GM12878 (cell line): ENCODE measurements around the gene FAM229B. TPM values are rescaled to one million over a fixed set of nuclear protein-coding genes. Genes with fewer than 3 reads are reported as not detected.

Experiments
- ATAC-seq: fragments of 200-7000 bp; cut with Tn5 transposase; 3 replicates; pipeline ENCODE4 v1.9.1; 2020; ENCODE audit warnings: mild to moderate bottlenecking, moderate library complexity
- BruUV-seq: library from RNA; stranded (reverse); fragments of 400-500 nt; replicated peaks from 2 replicates; lab custom pipeline; 2021; lab: Mats Ljungman, UMichigan
- CTCF ChIA-PET: fragments of 300-600 bp; sonication (Branson Sonifier 250); formaldehyde crosslinking; extraction: SDS; loops from one replicate; lab custom pipeline; 2021; ENCODE audit warnings: inconsistent platforms; lab: Yijun Ruan, JAX
- POLR2A ChIA-PET: fragments of 350-600 bp; formaldehyde crosslinking; extraction: SDS; loops from one replicate; lab custom pipeline; 2021; ENCODE audit warnings: inconsistent platforms; lab: Charles Lee
- RAD21 ChIA-PET: fragments of 300-600 bp; sonication (Branson Sonifier 250); formaldehyde crosslinking; loops from one replicate; lab custom pipeline; 2023; ENCODE audit warnings: antibody characterized with exemption; ENCODE audit not compliant: unreplicated experiment; lab: Charles Lee
- SMC1A ChIA-PET: fragments of 300-600 bp; sonication (Branson Sonifier 250); formaldehyde crosslinking; loops from one replicate; lab custom pipeline; 2023; ENCODE audit not compliant: unreplicated experiment, uncharacterized antibody; lab: Charles Lee
- DNase-seq: peaks from one replicate; pipeline ENCODE4 v3.0.0-alpha.2; 2011; ENCODE audit warnings: low read depth, low spot score
- FAIRE-seq: peaks from 3 replicates; lab custom pipeline; 2011; peaks lifted over from hg19 to GRCh38; lab: Jason Lieb, UNC
- H2AFZ ChIP-seq: 2 replicates; pipeline ENCODE4 v1.6.0; 2011; ENCODE audit warnings: low read depth, low read length, control low read depth; ENCODE audit not compliant: control insufficient read depth
- H3K27ac ChIP-seq: 2 replicates; pipeline ENCODE4 v1.5.1; 2011; ENCODE audit warnings: control low read depth; ENCODE audit not compliant: control insufficient read depth, insufficient read depth
- H3K27me3 ChIP-seq, 2 experiments: replicated peaks in 1 of 2; 2 replicates each; pipeline versions ENCODE4 v1.6.0 to v1.6.1; 2011; ENCODE audit warnings: low read length in 1 of 2; ENCODE audit not compliant: control insufficient read depth in 2 of 2, insufficient read depth in 2 of 2
- H3K36me3 ChIP-seq, 2 experiments: 2 replicates each; pipeline ENCODE4 v1.5.1; 2011; ENCODE audit warnings: low read length in 1 of 2; ENCODE audit not compliant: control insufficient read depth in 2 of 2, insufficient read depth in 2 of 2
- H3K4me1 ChIP-seq: 2 replicates; pipeline ENCODE4 v1.6.1; 2011; ENCODE audit warnings: mild to moderate bottlenecking, low read length, moderate library complexity, mixed read lengths; ENCODE audit not compliant: control insufficient read depth, insufficient read depth
- H3K4me2 ChIP-seq: 2 replicates; pipeline ENCODE4 v1.6.0; 2011; ENCODE audit warnings: control low read depth; ENCODE audit not compliant: control insufficient read depth, insufficient read depth
- H3K4me3 ChIP-seq: fragments of 200-600 bp; sonication (generic); 2 replicates; pipeline ENCODE4 v1.5.1; 2016
- H3K79me2 ChIP-seq: 2 replicates; pipeline ENCODE4 v1.6.0; 2011; ENCODE audit warnings: low read length; ENCODE audit not compliant: control insufficient read depth, insufficient read depth
- H3K9ac ChIP-seq: 2 replicates; pipeline ENCODE4 v1.8.0; 2011; ENCODE audit warnings: low read length, control low read depth, mixed read lengths; ENCODE audit not compliant: control insufficient read depth, insufficient read depth
- H3K9me3 ChIP-seq: replicated peaks from 3 replicates; pipeline ENCODE4 v1.5.1; 2011; ENCODE audit warnings: mild to moderate bottlenecking, low read length; ENCODE audit not compliant: control insufficient read depth, insufficient read depth
- H4K20me1 ChIP-seq: 2 replicates; pipeline ENCODE4 v1.6.0; 2011; ENCODE audit not compliant: control insufficient read depth, insufficient read depth
- EED ChIP-seq: sonication (generic); IDR thresholded peaks from 2 replicates; pipeline ENCODE4 v1.6.1; 2016; ENCODE audit warnings: antibody characterized with exemption, low read depth
- EGR1 ChIP-seq, 2 experiments: IDR thresholded peaks; 1 replicate in 1 of 2; 2 replicates in 1 of 2; pipeline ENCODE4 v1.6.1; 2011 to 2012; ENCODE audit warnings: low read depth in 2 of 2, low read length in 2 of 2, borderline replicate concordance in 1 of 2, mild to moderate bottlenecking in 1 of 2, moderate library complexity in 1 of 2
- FOS ChIP-seq: IDR thresholded peaks from 3 replicates; pipeline ENCODE4 v1.6.1; 2011; ENCODE audit warnings: borderline replicate concordance; ENCODE audit not compliant: insufficient read length; ENCODE audit errors: extremely low read depth
- KAT2A ChIP-seq: conservative IDR thresholded peaks from 2 replicates; pipeline ENCODE4 v1.6.1; 2011; ENCODE audit warnings: low read depth, low read length; ENCODE audit not compliant: control insufficient read depth
- MXI1 ChIP-seq: fragments of 150-350 bp; IDR thresholded peaks from 2 replicates; pipeline ENCODE4 v1.6.1; 2011; ENCODE audit warnings: low read depth, mild to moderate bottlenecking, inconsistent platforms, low read length, improper control_type of control experiment
- RELA ChIP-seq: fragments of 450-650 bp; IDR thresholded peaks from 2 replicates; pipeline ENCODE4 v1.8.0; 2014; ENCODE audit warnings: borderline replicate concordance; ENCODE audit not compliant: partially characterized antibody
- SMARCA5 ChIP-seq: fragments of 450-650 bp; IDR thresholded peaks from 2 replicates; pipeline ENCODE4 v1.6.1; 2017; ENCODE audit warnings: mild to moderate bottlenecking
- TAF1 ChIP-seq: IDR thresholded peaks from 2 replicates; pipeline ENCODE4 v1.6.1; 2011; ENCODE audit warnings: mild to moderate bottlenecking, low read depth, low read length, borderline replicate concordance
- TARDBP ChIP-seq: IDR thresholded peaks from 2 replicates; pipeline ENCODE4 v1.6.1; 2016; ENCODE audit warnings: borderline replicate concordance
- ZBED1 ChIP-seq: IDR thresholded peaks from 2 replicates; pipeline ENCODE4 v1.6.1; 2016; ENCODE audit warnings: borderline replicate concordance
- ZBTB40 ChIP-seq: fragments of 450-650 bp; IDR thresholded peaks from 2 replicates; pipeline ENCODE4 v1.6.1; 2016; ENCODE audit warnings: mild to moderate bottlenecking, moderate library complexity, borderline replicate concordance
- ZNF207 ChIP-seq: fragments of 450-650 bp; IDR thresholded peaks from 2 replicates; pipeline ENCODE4 v1.6.1; 2014; ENCODE audit warnings: antibody characterized with exemption, mild to moderate bottlenecking, borderline replicate concordance
- WGBS: methylation state at CpG from one replicate; pipeline ENCODE4 v1.1.6; 2016; ENCODE audit warnings: low lambda C conversion rate; ENCODE audit not compliant: insufficient replicate concordance, insufficient coverage; ENCODE audit errors: missing lambda C conversion rate; 5-methylcytosine and 5-hydroxymethylcytosine counted together
- in situ Hi-C: fragments of 300-500 bp; cut with MboI; formaldehyde crosslinking; loops from 9 replicates; pipeline ENCODE4 v1.14.3; 2018; ENCODE audit warnings: mixed read lengths
- intact Hi-C: fragments of 100-400 bp; cut with micrococcal nuclease; formaldehyde crosslinking; loops from one replicate; pipeline ENCODE4 v1.14.2; 2022; ENCODE audit not compliant: unreplicated experiment
- polyA plus RNA-seq, 11 experiments: library from polyadenylated mRNA; depleted of rRNA in 4 of 11; unstranded in 6 of 11; stranded (reverse) in 5 of 11; fragments of >200 nt; fragmentation: Nextera tagmentation in 4 of 11; fragmentation: Illumina TruSeq in 1 of 11; extraction: Ambion mirVana in 4 of 11; extraction: Trizol in 1 of 11; gene quantifications; 1 replicate in 1 of 11; 2 replicates in 10 of 11; pipeline versions ENCODE4 v1.2.1 to v1.2.3, GENCODE V29; 2011 to 2016; ENCODE audit warnings: inconsistent platforms in 2 of 11, missing spikeins in 2 of 11, low read depth in 1 of 11
- total RNA-seq, 4 experiments: library from RNA; depleted of rRNA in 3 of 4; stranded (reverse); fragments of >200 nt in 3 of 4; fragmentation: Illumina TruSeq in 1 of 4; extraction: Trizol in 1 of 4; gene quantifications; 2 replicates each; pipeline versions ENCODE4 v1.2.1 to v1.2.3, GENCODE V29; 2013 to 2021

Gene FAM229B
- total and polyA plus RNA-seq, 10 of the 15 experiments (the other 5 are each of a cell fraction or from before 2014, with no cell fraction given): 0.82 to 5.7 (median 3.1) TPM

DNA sequence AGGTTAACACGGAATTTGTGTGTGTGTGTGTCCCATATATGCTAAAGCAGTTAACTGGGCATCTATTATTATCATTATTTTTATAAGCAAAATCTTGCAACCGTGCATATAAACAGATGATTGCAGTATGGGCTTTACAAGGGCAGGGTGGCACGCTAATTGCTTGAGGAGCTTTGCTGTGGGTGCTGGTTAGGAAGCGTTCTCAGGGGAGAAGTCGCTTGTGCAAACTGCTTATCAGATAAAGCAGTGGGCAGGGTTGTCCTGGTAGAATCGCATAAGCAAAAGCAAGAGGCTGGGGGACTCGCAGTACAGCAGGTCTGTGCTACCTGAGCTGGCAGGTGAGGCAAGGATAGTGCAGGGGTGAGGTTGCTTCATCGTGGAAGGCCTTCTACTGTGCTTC is 43.2 kb upstream of the FAM229B start:
- ATAC-seq: no peak
- intact Hi-C loops (loop anchor here (5.0 kb wide), 4 partner anchors 267 to 677 kb away; no protein-coding TSS in a partner anchor), in situ Hi-C loops (no loop called here)
- POLR2A ChIA-PET: no interaction called here
- no peak for FAIRE-seq
- Histone ChIP-seq H4K20me1 (no peaks in the 10 kb centered on the region), H3K27me3 (no peaks in the 10 kb centered on the region), H3K79me2 (no peaks in the 10 kb centered on the region), H3K4me1 (no peaks in the 10 kb centered on the region), H3K9ac (no peak overlapping the region), H3K4me2 (no peak overlapping the region), H2AFZ (no peak overlapping the region), H3K4me3 (no peak overlapping the region), H3K9me3 (no peaks in the 10 kb centered on the region), H3K27ac (no peak overlapping the region), H3K36me3 (no peaks in the 10 kb centered on the region)
- CTCF ChIA-PET: interaction anchor here (0.8 to 9.4 kb wide), 14 partner anchors 16 to 825 kb away, joined by 3 to 96 read pairs (median 4); a partner anchor contains a TSS
- SMC1A ChIA-PET: interaction anchor here (0.7 to 5.3 kb wide), 5 partner anchors 23 to 785 kb away, joined by 3 to 54 read pairs (median 6); a partner anchor contains a TSS
- 35% methylated on average over 8 of the region's 8 CpGs for WGBS
- DNase-seq: no peak
- no peak for TF ChIP-seq SMARCA5
- TF ChIP-seq TARDBP: no peak
- no peak for TF ChIP-seq ZNF207
- no peak for TF ChIP-seq EED
- TF ChIP-seq ZBED1: no peak
- TF ChIP-seq EGR1 (IDR thresholded peaks at IDR 0.05; ENCODE audit: borderline replicate concordance in 1 of 2, low read depth in 2 of 2, low read length in 2 of 2): no peak
- TF ChIP-seq FOS: no peak
- TF ChIP-seq ZBTB40: no peak
- TF ChIP-seq MXI1: no peak
- TF ChIP-seq RELA: no peak
- no peak for TF ChIP-seq KAT2A
- TF ChIP-seq TAF1: no peak
- no TSS peak for BruUV-seq
- RAD21 ChIA-PET: interaction anchor here (0.9 to 1.8 kb wide), 3 partner anchors 332 to 785 kb away, joined by 4 to 6 read pairs (median 5); a partner anchor contains a TSS
